Lower lobe of right lung (tissue), 2 donors: Measurements from ENCODE around the gene RGS7. TPM values are rescaled to one million over a fixed set of nuclear protein-coding genes. Genes with fewer than 3 reads are reported as not detected.

Source experiments
- ATAC-seq, 2 donors: fragments of 200-7000 bp; cut with Tn5 transposase; one replicate each; pipeline ENCODE4 v1.9.1; 2020 to 2022; ENCODE audit warnings: mild to moderate bottlenecking in 2 of 2, moderate library complexity in 2 of 2
- DNase-seq: peaks from one replicate; pipeline ENCODE4 v3.0.0-alpha.2; 2020
- H3K27ac ChIP-seq: fragments of 200-600 bp; one replicate; pipeline ENCODE4 v1.8.0; 2022
- H3K27me3 ChIP-seq: fragments of 200-600 bp; one replicate; pipeline ENCODE4 v1.8.0; 2022; ENCODE audit warnings: low read depth
- H3K36me3 ChIP-seq: fragments of 200-600 bp; one replicate; pipeline ENCODE4 v1.8.0; 2022; ENCODE audit warnings: mild to moderate bottlenecking
- H3K4me1 ChIP-seq: fragments of 200-600 bp; one replicate; pipeline ENCODE4 v1.8.0; 2022
- H3K4me3 ChIP-seq: fragments of 200-600 bp; one replicate; pipeline ENCODE4 v1.8.0; 2022; ENCODE audit warnings: mild to moderate bottlenecking
- H3K9me3 ChIP-seq: fragments of 200-600 bp; one replicate; pipeline ENCODE4 v1.8.0; 2022
- CTCF ChIP-seq: fragments of 200-600 bp; IDR thresholded peaks from one replicate; pipeline ENCODE4 v1.8.0; 2022; ENCODE audit warnings: antibody characterized with exemption, mild to moderate bottlenecking
- intact Hi-C: fragments of 100-400 bp; cut with DNase I; formaldehyde crosslinking; loops from one replicate; pipeline ENCODE4 v1.11.0; 2022
- total RNA-seq: library from RNA; stranded (reverse); fragmentation: NEBNext Ultra II Directional; extraction: Animal tissue kit (Norgen Biotek cat#: 25700); gene quantifications from one replicate; pipeline ENCODE4 v1.2.1, GENCODE V29; 2021
- donor health status: DM: no; HTN: yes; CAD: no; lungs with severe emphysema.

RGS7 gene
- total RNA-seq, 1 donor from 2014 or later = 0.21 TPM

GRCh38 chr1:240820816-240821215 is 536.2 kb downstream of the RGS7 start:
- Histone ChIP-seq H3K4me1 (no peaks in the 10 kb centered on the region), H3K9me3 (no peaks in the 10 kb centered on the region), H3K27me3 (no peaks in the 10 kb centered on the region), H3K36me3 (no peaks in the 10 kb centered on the region), H3K4me3 (no peak overlapping the region), H3K27ac (no peak overlapping the region)
- ATAC-seq (no peak), DNase-seq (no peak)
- intact Hi-C loops = no loop called here
- TF ChIP-seq CTCF = no peak

- Histone ChIP-seq H3K27me3 (no peaks in the 10 kb centered on the region), H3K4me3 (no peak overlapping the region), H3K9me3 (no peaks in the 10 kb centered on the region), H3K27ac (no peak overlapping the region), H3K4me1 (no peaks in the 10 kb centered on the region), H3K36me3 (no peaks in the 10 kb centered on the region)
- TF ChIP-seq CTCF = no peak
- intact Hi-C loops = no loop called here
- DNase-seq = no peak
- no peak for ATAC-seq
Observed at GRCh38 chr1:240816472-240816871, 540.5 kb downstream of the RGS7 start.

- H3K4me3 ChIP-seq = no peak overlapping the region
- no peak for TF ChIP-seq CTCF
- H3K9me3 ChIP-seq = no peaks in the 10 kb centered on the region
- intact Hi-C loops = no loop called here
- ATAC-seq (no peak), DNase-seq (no peak)
- H3K36me3 ChIP-seq = no peaks in the 10 kb centered on the region
- H3K27me3 ChIP-seq = no peaks in the 10 kb centered on the region
- no peaks in the 10 kb centered on the region for H3K4me1 ChIP-seq
- H3K27ac ChIP-seq = no peak overlapping the region
Observed at GRCh38 chr1:240813720-240814119, 543.3 kb downstream of the RGS7 start.

GRCh38 chr1:240811256-240811655 is 545.7 kb downstream of the RGS7 start:
- Histone ChIP-seq H3K4me1 (no peaks in the 10 kb centered on the region), H3K27ac (no peak overlapping the region), H3K4me3 (no peak overlapping the region), H3K36me3 (no peaks in the 10 kb centered on the region), H3K9me3 (no peaks in the 10 kb centered on the region), H3K27me3 (no peaks in the 10 kb centered on the region)
- DNase-seq = no peak
- no peak for TF ChIP-seq CTCF
- no peak for ATAC-seq
- intact Hi-C loops = no loop called here

- ATAC-seq (no peak), DNase-seq (no peak)
- H3K9me3 ChIP-seq = no peaks in the 10 kb centered on the region
- TF ChIP-seq CTCF = no peak
- H3K27ac ChIP-seq = no peak overlapping the region
- H3K36me3 ChIP-seq = no peaks in the 10 kb centered on the region
- intact Hi-C loops = no loop called here
- H3K4me1 ChIP-seq = no peaks in the 10 kb centered on the region
- no peaks in the 10 kb centered on the region for H3K27me3 ChIP-seq
- H3K4me3 ChIP-seq = no peak overlapping the region
Observed at GRCh38 chr1:240808381-240808780, 548.6 kb downstream of the RGS7 start.

- Histone ChIP-seq H3K27ac (no peak overlapping the region), H3K4me1 (no peaks in the 10 kb centered on the region), H3K4me3 (no peak overlapping the region), H3K9me3 (no peaks in the 10 kb centered on the region), H3K27me3 (no peaks in the 10 kb centered on the region), H3K36me3 (no peaks in the 10 kb centered on the region)
- intact Hi-C loops = no loop called here
- DNase-seq = no peak
- no peak for ATAC-seq
- TF ChIP-seq CTCF = no peak
Observed at GRCh38 chr1:240806200-240806745, 550.7 kb downstream of the RGS7 start.
